ENCODE results near the gene LPAR1.

Gene LPAR1

DNA sequence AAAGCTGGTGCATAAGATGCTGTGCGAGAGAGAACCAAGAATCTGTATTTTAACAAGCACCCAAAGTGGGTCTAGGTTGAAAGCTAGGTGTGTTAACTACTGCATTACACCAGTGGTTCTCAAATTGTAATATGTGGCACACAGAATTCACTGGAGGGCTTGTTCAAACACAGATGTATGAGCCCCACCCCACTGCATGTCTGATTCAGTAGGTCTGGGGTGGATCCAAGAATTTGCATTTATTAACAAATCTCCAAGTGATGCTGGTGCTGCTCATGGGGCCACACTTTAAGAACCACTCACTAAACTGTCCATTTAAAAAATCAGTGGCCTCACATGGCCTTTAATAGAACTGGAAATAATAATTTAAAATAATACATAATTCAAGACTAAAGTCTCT, 40.4 kb downstream of the LPAR1 start:
- no peak for DNase-seq

DNA sequence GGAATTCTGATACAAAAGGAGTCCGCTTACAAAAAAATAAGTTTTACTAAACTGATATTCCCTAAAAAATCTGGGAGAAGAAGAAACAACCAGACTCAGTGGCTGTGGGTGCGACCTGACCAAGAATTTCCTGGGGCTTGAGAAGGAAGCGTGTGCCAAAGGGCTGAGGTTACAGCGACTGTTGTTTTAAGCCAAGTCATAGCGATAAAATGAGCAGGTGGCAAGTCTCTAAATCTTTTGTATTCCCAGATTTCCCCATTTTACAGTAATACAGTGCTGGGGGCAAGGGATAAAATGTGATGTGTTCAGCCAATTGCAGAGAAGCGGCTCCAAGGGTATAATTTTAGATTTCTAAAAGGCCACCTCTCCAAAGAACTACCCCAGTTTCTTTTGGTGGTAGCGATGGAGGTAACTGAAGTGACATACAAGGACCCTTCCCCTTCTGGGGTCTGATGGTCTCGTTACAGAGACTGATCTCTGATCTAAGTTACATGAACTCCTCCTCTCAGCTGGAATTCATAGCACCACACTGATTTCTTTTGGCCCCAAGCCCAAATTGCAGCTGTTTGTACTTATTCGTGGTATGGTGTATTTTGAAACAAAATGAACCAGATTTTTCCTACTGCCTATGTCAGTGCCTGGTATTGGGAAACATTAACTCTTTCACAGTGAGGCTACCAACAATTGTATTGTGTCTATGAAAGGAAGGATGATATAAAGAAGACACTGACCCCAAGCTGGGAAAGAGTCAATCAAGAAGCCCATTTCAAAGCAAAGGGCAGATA, 41.6 kb downstream of the LPAR1 start:
- no peak for DNase-seq

DNA sequence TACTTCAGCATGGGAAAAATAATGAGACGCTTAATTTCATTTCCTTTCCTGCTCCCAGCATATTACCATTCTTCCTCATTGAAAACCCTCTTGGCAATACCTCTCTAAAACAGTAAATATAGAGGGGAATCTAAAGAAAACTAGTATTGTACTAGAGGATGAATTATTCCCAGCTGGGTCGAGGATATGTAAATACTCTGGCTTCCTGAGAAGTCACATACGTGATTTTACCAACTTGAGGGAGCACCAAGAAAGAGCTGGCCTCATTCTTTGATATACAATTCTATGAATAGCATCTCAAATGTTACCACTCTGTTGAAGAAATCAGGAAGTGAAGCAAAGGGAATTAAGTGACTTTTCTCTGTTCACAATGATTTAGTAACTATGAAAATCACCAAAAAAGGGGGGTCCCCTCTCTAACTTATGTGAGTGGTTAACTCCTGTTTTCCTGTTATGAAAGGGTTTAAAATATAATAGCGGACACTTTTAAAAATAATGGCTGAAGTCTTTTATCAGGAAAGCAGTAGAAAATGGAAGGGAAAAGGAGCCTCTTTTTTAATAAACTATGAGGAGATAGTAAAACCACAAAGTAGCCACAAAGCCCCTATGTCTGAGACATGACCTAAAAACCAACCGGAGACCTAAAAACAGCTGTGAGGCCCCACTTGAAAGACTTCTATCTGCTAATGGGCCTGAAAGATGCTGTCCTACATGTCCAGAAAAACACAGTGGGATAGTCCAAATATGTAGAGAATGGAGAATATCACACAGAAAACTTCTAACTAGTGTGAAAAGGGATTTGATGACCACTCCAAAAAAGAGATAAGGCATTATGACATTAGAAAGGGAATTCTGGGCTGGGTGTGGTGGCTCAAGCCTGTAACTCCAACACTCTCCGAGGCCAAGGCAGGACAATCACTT, 42.6 kb downstream of the LPAR1 start:
- DNase-seq: peak; percentile 9 to 57

DNA sequence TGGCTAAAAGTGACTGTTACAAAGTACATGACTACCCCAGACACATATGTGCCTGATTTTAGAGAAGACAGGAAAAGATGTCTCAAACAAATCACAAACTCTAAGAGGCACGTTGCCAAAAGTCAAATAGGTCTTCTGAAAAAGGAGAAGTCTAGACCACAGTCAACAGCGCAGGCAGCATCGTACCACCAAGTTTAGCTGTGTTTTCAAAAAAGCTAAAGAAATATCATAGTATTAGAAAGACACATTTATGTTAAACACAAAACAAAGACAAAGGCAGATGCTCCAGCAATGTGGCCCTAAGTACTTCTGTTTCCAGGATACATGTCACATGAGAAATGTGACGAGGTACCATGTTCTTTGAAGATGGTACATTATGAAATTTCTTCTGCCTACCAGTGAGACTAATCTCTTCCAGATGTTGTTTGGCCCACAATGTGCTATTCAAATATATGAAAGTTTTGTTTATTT, 43.5 kb downstream of the LPAR1 start:
- DNase-seq: peak; percentile 31 to 67

DNA sequence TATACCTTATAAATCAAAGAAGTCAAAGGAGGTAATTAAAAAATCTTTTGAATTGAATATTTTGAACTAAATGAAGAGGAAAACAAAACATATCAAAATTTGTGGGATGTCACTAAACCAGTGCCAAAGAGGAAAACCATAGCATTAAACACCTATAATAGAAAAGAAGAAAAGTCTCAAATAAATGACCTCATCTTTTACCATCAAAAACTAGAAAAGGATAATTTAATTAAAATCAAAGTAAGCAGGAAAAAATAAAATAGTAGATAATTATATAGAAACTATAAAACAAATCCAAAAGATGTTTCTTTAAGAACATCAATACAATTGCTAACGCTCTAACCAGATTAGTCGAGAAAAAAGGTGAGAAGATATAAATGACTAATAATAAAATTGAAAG, 47.8 kb downstream of the LPAR1 start:
- DNase-seq: no peak

DNA sequence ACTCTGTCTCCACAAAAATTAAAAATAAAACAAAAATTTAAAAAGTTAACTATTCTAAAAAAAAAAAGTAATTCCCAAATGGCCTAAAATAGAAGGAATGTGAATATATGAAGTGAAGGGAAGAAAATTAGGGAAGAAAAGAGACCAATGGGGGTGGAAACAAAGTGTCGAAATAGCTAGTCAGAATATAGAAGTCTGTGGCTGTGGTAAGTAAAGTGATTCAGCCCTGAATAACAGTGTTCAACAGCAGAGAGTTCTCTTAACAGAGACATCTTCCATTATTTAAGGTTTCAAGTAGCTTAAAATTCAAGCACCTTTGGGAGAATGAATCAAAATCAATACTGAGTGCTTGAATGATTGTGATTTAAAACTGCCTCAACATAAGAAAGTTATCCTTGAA, 51.7 kb downstream of the LPAR1 start:
- peak; percentile 17 to 31 for DNase-seq

DNA sequence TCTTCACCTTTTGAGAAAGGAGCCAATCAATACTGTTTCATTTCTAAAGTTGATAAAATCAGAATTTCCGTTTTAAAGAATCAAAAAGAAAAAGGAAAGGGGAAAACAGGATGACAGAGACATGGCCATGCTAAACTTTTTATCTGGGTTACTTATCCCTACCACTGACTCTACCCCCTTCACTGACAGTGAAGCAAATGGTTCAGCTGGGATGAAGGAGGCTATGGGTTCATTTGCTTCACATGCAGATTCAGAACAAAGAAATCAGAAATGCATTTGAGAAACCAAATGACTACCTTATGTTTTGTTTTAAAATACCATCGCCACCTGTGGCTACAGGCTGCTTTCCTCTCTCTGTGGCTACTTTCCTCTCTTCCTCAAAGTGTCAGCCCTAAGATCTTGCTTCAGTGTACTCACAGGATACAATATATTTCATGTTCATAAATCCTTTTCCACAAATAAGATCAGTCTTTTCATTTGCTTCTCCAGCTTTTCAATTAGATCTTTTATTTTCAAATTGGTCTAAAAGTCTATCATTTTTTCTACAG, 53.3 kb downstream of the LPAR1 start:
- no peak for DNase-seq

DNA sequence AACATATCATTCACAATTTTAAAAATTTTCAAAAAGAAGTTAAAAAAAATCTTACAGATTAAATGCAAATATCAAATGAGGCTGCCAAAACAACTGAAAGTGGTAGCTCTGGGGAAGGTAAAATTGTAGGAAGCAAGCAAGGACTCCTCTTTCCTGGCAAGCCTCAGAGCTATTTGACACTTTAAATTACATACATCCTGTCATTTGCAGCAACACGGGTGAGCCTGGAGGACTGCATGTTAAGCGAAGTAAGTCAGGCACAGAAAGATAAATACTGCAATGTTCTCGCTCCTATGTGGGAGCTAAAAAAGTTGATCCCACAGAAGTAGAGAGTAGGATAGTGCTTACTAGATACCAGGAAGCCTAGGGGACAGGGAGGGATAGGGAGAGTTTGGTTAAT, 58.0 kb downstream of the LPAR1 start:
- DNase-seq: no peak

DNA sequence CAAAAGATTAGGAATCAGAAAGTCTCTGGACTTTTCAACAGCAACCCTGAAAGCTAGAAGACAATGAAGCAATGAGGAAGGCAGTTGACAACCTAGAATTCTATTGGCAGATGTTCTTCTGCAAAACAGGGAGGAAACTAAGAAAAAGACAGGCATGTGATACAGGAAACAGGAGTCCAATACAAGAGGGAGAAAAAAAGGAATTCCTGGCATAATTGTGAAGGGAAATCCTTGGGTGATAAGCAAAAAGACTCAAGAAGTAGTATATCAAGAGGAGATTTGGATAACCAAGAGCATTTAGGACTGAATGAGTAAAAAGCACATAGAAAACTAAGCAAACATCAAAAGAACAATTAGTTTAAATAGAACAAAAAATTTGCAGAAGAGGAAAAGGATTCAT, 58.6 kb downstream of the LPAR1 start:
- peak in 1 of 2 donors; percentile 14 for DNase-seq

DNA sequence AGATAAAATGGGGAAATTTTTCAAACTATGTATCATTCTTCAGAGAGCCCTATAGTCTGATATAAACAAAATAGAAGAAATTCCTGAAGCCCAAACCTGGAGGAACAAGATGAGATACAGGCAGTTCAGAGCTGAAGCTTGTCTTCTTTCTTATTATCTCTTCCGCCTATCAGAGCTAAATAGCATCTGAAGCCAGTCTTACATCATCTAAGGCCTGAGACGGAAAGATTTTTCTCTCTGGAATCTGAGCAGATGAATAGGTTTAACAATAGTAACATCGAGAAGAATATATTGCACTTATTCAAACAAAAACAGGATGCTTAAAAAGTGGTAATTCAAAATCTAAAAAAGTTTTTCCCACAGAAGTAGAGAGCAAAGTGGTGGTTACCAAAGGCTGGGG, 59.8 kb downstream of the LPAR1 start:
- no peak for DNase-seq

DNA sequence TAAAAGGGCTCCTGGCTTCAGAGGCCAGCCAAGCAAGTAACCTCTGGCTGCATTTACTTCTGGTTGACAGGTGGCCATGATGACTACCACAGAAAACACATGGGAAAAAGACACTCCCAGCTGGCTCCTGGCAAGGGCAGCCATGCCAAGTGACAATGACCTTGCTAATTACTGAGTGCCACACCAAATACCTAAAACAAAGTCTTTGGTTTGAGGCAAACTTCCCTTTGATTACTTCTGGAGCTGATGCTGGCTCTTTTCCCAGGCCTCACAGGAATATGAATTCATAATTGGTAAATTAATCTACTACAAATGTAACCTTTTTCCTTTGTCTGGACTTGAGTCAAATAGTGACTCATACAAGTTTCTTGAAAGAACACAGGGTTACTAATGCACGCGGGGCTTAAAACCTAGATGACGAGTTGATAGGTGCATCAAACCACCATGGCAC, 61.0 kb downstream of the LPAR1 start:
- DNase-seq: no peak

DNA sequence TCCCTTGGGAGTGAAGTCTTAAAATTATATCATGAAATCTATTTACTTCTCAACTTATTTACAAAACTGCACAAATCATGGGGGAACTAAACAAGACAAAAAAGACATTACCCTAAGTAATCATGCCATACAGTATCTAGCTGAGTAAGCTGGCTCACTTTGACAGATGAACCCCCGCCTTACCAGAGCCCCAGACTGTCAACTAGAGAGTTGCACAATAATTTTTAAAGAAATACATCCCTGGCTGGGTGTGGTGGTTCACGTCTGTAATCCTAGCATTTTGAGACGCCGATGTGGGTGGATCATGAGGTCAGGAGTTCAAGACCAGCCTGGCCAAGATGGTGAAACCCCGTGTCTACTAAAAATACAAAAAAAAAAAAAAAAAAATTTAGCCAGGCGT, 62.3 kb downstream of the LPAR1 start:
- DNase-seq: peak; percentile 58 to 86

DNA sequence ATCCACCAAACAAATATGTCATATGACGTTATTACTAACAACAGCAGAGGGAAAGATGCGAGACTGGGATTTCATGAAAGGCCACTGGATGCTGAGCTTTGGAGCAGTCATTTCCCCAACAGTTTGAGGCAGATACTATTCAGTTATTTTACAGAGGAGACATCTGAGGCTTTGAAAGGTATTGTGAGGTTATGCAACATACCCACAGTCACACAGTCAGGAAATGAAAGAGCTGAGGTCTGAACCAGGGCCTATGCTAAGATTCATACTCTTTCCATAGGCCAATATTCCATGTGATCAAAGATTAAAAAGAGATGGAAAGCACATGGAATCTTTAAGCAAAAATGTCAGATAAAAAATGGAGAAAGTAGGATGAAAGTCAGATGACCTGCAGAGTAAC, 63.0 kb downstream of the LPAR1 start:
- DNase-seq: no peak

DNA sequence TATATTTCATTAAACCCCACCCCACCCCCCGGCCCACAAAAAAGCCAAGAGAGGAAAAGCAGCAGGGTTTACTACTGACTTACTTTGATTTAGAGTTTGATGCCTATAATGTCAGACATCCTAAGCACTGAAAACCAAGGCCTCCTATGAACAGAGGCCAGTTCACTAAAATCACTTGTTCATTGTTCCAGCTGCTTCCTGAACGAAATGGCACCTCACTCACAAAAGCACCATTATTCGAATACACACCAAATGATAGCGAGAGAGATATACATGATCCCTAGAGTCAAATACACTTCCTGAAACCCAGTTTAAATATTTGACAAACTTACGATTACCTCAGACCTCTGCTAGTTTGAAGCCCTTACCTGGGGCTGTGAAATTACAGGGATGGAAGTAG, 66.6 kb downstream of the LPAR1 start:
- DNase-seq: no peak

DNA sequence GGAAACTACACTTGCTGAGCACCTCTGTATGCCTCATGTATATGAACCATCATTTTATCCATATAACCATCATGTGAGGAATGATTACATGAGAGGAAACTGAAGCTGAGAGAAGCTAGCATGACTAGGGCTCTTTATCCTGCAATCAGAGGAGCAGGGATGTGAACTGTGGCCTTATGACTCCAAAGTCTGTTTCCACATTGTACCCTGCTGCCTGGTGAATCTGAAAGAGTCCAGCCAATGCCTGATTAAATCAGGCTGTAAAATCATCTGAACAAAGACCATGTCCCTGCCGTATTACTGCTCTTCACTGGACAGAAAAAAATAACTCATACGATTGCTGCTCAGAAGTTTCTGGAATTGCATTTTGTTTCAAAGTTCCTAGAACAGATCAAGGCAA, 67.0 kb downstream of the LPAR1 start:
- DNase-seq: no peak

DNA sequence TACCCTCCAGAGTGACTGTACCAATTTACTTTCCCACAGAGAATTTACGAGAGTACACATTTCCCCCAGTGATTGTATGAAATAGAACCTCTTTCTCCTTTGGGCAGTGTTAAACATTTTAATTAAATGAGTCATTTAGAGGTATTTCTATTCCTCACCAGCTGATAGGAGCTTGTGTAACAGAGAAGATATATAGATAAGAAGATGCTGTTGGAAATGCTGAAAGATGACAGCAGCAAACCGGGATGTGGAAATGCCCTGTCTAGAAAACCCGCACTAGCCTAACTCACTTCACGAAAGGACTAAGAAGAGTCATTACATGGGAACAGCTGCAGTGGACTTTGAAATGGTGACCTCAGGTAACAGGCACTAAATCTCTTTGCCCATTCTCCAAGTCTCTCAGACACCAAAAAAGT, 68.3 kb downstream of the LPAR1 start:
- no peak for DNase-seq

DNA sequence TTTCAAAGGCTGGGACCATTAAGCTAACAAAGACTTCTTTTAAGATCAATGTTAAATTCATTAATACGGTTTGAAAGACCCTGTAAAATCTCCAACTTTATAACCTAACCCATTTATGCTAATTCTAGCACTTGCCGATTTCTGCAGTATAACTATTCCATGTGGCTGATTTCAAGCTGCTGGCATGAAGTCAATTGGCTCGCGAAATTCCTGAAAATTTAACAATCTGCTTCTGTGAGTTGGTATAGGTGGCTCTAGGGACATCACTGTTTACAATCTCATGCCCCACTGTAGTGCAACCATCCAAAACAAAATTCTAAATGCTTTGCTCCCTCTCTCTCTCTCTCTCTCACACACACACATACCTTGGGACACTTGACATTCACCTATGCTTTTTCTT, 70.2 kb downstream of the LPAR1 start:
- DNase-seq: no peak

DNA sequence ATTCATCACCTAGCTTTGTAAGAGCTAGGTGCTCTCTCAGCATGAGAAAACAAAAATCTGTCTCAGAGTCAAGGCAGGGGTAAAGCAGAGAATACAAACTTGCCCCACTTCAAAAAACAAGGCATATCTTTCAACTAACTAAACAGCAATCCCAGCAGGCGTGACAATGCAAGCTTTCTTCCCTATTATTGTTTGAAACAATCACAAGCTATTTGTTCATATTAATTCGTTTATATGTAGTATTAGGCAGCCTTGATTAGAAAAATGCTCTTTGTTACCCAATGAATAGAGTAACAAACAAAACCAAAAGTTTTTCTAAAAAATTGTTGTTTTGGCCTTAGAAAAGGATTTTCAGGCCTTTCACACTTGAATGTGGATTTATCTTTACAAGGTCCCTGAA, 71.1 kb downstream of the LPAR1 start:
- DNase-seq: no peak

DNA sequence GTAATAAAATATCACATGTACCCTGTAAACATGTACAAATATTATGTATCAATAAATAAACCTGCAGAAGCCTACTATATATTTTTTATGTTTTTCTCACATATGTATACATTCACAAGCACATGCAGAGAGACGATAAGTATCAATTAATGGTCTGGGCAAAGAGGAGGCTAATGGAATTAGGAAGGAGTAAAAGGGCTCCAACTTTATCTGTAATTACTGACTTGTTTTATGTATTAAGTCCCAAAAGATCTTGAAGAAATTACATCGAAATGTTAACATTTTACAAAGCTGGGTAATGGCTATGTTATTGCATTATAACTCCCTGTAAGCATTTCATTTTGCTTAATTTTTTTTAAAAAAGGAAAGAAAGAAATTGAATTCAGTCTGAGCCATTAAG, 78.0 kb downstream of the LPAR1 start:
- no peak for DNase-seq

DNA sequence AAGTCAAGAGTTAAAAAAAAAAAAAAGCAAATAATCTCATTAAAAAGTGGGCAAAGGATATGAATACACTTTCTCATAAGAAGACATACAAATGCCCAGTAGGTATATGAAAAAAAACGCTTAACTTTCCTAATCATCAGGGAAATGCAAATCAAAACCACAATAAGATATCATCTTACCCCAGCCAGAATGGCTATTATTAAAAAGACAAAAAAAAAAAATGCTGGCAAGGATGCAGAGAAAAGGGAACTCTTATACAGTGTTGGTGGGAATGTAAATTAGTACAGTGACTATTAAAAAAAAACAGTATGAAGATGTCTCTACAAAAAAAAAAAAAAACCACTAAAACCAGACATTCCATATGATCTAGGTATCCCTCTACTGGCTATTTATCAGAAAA, 79.4 kb downstream of the LPAR1 start:
- DNase-seq: no peak

DNA sequence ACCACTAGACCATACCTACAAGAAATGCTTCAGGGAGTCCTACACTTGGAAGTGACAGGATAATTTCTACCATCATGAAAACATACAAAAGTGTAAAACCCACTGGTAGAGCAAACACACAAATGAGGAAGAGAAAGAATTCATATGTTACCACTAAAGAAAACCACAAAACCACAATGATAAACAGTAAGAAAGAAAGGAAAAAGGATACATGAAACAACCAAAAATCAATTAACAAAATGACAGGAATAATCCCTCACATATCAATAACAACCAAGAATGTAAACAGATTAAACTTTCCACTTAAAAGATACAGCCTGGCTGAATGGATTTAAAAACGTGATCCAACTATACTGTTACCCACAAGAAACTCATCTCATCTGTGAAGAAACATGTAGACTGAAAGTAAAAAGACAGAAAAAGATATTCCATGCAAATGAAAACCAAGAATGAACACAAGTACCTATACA, 83.4 kb downstream of the LPAR1 start:
- DNase-seq: peak in 1 of 2 donors; percentile 19

DNA sequence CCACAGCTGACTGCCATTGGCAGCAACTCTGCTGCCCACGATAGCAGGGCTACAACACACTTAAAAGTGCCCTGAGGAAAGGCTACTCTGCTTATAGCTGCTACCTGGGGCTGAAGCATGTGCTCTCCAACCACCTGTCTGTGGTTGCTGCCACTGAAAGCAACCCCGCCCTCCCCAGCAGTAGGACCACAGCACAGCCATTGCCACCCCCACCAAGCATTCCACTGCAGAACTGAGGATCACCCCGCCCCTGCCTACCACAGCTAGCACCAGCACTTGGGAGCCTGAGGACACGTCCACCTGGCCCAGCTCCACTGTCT, 85.8 kb downstream of the LPAR1 start:
- DNase-seq: no peak

DNA sequence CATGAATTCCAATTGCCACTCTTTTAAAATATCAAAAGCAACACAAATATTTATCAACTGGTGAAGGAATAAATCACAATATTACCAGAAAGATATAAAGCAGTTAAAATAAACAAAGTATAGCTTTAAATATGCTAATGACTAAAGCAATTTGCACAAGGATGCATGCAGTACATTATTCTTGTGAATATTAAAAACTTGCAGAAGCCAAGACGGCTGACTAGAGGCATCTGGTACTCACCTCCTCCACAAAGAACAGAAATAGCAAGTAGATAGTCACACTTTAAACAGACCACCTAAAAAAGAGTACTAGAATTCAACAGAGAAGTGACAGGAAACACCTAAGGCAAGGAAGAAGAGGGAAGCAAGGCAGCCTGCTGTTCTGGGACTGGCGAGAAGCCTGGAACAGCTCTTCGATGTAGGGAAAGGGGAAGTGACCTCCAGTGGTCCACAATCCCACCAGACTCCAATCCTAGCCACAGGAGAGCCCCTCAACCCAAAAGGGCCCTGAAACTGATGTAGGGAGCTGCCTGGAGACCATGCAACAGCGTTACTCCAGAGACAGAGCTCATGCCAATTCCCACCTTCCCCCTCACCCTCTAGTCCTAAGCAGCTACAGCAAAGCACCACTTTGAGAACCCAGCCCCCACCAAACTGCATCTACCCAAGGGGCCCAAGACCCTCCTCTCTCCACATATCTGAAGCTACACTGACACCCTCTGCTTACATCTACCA, 86.3 kb downstream of the LPAR1 start:
- DNase-seq: no peak
